Melanocyte of skin (primary cell): ENCODE results near the gene EPSTI1. TPM values are rescaled to one million over a fixed set of nuclear protein-coding genes. Genes with fewer than 3 reads are reported as not detected.

Experiments used
- total RNA-seq, 2 donors: library from RNA; depleted of rRNA; stranded (reverse); fragments of >200 nt; gene quantifications; 2 replicates each; pipeline ENCODE4 v1.2.3, GENCODE V29; 2012

The EPSTI1 gene
- 10 to 100 TPM; 48.3 to 48.5 TPM for total RNA-seq

GRCh38 chr13:42991898-42992763, at the start of gene EPSTI1:
TSS of gene EPSTI1 (minus strand) at chr13:42992241. CDS start at chr13:42992165, 76 bp downstream.

GRCh38 chr13:43023289-43023963, 31.4 kb upstream of the EPSTI1 start, which contains the start of gene DNAJC15:
TSS of gene DNAJC15 (plus strand) at chr13:43023586. CDS start at chr13:43023627, 41 bp downstream.

Other genes with a start within 250 kb of the EPSTI1 start
- gene FAM216B, start 210.7 kb downstream of the EPSTI1 start, total RNA-seq: not detected
- 10 to 100 TPM; 17.2 to 18.0 TPM for gene DNAJC15, start 31.3 kb upstream of the EPSTI1 start, total RNA-seq